GM12878 (cell line): ENCODE results near the gene GFI1. TPM values are rescaled to one million over a fixed set of nuclear protein-coding genes. Genes with fewer than 3 reads are reported as not detected.

Experiments
- ASH2L ChIP-seq: fragments of 300-600, 200-600 bp; sonication (generic); IDR thresholded peaks from 2 replicates; pipeline ENCODE4 v1.6.1; 2017; ENCODE audit warnings: low read depth, mild to moderate bottlenecking, borderline replicate concordance
- BCL11A ChIP-seq: IDR thresholded peaks from 2 replicates; pipeline ENCODE4 v1.6.1; 2011; ENCODE audit warnings: low read depth, low read length
- BHLHE40 ChIP-seq, 2 experiments: fragments of 450-650 bp in 1 of 2; IDR thresholded peaks; 2 replicates each; pipeline ENCODE4 v1.6.1; 2011 to 2017; ENCODE audit warnings: low read depth in 2 of 2, borderline replicate concordance in 1 of 2, improper control_type of control experiment in 1 of 2, low read length in 1 of 2, mild to moderate bottlenecking in 1 of 2
- BMI1 ChIP-seq: fragments of 450-650 bp; IDR thresholded peaks from 2 replicates; pipeline ENCODE4 v1.6.1; 2016; ENCODE audit warnings: mild to moderate bottlenecking, moderate library complexity, borderline replicate concordance
- CHD4 ChIP-seq: fragments of 200-600 bp; sonication (generic); IDR thresholded peaks from 2 replicates; pipeline ENCODE4 v1.6.1; 2016; ENCODE audit warnings: mild to moderate bottlenecking
- DPF2 ChIP-seq: fragments of 450-650 bp; IDR thresholded peaks from 2 replicates; pipeline ENCODE4 v1.6.1; 2017; ENCODE audit warnings: mild to moderate bottlenecking
- EED ChIP-seq: sonication (generic); IDR thresholded peaks from 2 replicates; pipeline ENCODE4 v1.6.1; 2016; ENCODE audit warnings: antibody characterized with exemption, low read depth
- EP300 ChIP-seq, 2 experiments: fragments of 150-350 bp in 1 of 2; IDR thresholded peaks; 2 replicates each; pipeline ENCODE4 v1.6.1; 2011 to 2012; ENCODE audit warnings: low read depth in 2 of 2, low read length in 2 of 2, borderline replicate concordance in 1 of 2, improper control_type of control experiment in 1 of 2, inconsistent platforms in 1 of 2; ENCODE audit not compliant: control insufficient read depth in 1 of 2
- ETV6 ChIP-seq, 2 experiments: fragments of 450-650 bp in 1 of 2; IDR thresholded peaks in 1 of 2; conservative IDR thresholded peaks in 1 of 2; 2 replicates each; pipeline ENCODE4 v1.6.1; 2014; ENCODE audit warnings: antibody characterized with exemption in 1 of 2, borderline replicate concordance in 1 of 2, low read depth in 1 of 2, mild to moderate bottlenecking in 1 of 2, moderate library complexity in 1 of 2
- IKZF1 ChIP-seq: fragments of 450-650 bp; conservative IDR thresholded peaks from 2 replicates; pipeline ENCODE4 v1.6.1; 2017; ENCODE audit warnings: antibody characterized with exemption, mild to moderate bottlenecking
- IRF3 ChIP-seq: fragments of 450-650 bp; IDR thresholded peaks from 2 replicates; pipeline ENCODE4 v1.6.1; 2014; ENCODE audit warnings: mild to moderate bottlenecking
- KLF5 ChIP-seq: fragments of 450-650 bp; IDR thresholded peaks from 2 replicates; pipeline ENCODE4 v1.6.1; 2014; ENCODE audit warnings: mild to moderate bottlenecking; ENCODE audit not compliant: partially characterized antibody
- MEF2A ChIP-seq: IDR thresholded peaks from 2 replicates; pipeline ENCODE4 v1.6.1; 2011; ENCODE audit warnings: low read depth, mild to moderate bottlenecking, low read length, moderate library complexity; ENCODE audit not compliant: insufficient read depth
- MEF2B ChIP-seq: fragments of 450-650 bp; IDR thresholded peaks from 2 replicates; pipeline ENCODE4 v1.6.1; 2018; ENCODE audit warnings: mild to moderate bottlenecking, moderate library complexity; ENCODE audit not compliant: partially characterized antibody, poor library complexity, severe bottlenecking
- NBN ChIP-seq: fragments of 450-650 bp; IDR thresholded peaks from 2 replicates; pipeline ENCODE4 v1.6.1; 2016
- NFYB ChIP-seq: IDR thresholded peaks from 2 replicates; pipeline ENCODE4 v1.6.1; 2011; ENCODE audit warnings: low read depth, mild to moderate bottlenecking, low read length, improper control_type of control experiment, moderate library complexity; ENCODE audit not compliant: insufficient read depth
- NR2C1 ChIP-seq: fragments of 450-650 bp; IDR thresholded peaks from 2 replicates; pipeline ENCODE4 v1.6.1; 2017; ENCODE audit warnings: antibody characterized with exemption, mild to moderate bottlenecking, moderate library complexity
- RAD21 ChIP-seq: IDR thresholded peaks from 2 replicates; pipeline ENCODE4 v1.6.1; 2011; ENCODE audit warnings: mild to moderate bottlenecking, low read depth, low read length, moderate library complexity; ENCODE audit not compliant: insufficient read depth
- SMC3 ChIP-seq: IDR thresholded peaks from 2 replicates; pipeline ENCODE4 v1.6.1; 2011; ENCODE audit warnings: low read length, improper control_type of control experiment, borderline replicate concordance
- SPI1 ChIP-seq: IDR thresholded peaks from 2 replicates; pipeline ENCODE4 v1.6.1; 2011; ENCODE audit warnings: low read depth, mild to moderate bottlenecking, low read length, moderate library complexity, borderline replicate concordance; ENCODE audit not compliant: insufficient read depth
- TAF1 ChIP-seq: IDR thresholded peaks from 2 replicates; pipeline ENCODE4 v1.6.1; 2011; ENCODE audit warnings: mild to moderate bottlenecking, low read depth, low read length, borderline replicate concordance
- WRNIP1 ChIP-seq: IDR thresholded peaks from 2 replicates; pipeline ENCODE4 v1.6.1; 2011; ENCODE audit warnings: low read depth, low read length, improper control_type of control experiment, borderline replicate concordance
- ZBED1 ChIP-seq: IDR thresholded peaks from 2 replicates; pipeline ENCODE4 v1.6.1; 2016; ENCODE audit warnings: borderline replicate concordance
- polyA plus RNA-seq, 11 experiments: library from polyadenylated mRNA; depleted of rRNA in 4 of 11; unstranded in 6 of 11; stranded (reverse) in 5 of 11; fragments of >200 nt; fragmentation: Nextera tagmentation in 4 of 11; fragmentation: Illumina TruSeq in 1 of 11; extraction: Ambion mirVana in 4 of 11; extraction: Trizol in 1 of 11; gene quantifications; 1 replicate in 1 of 11; 2 replicates in 10 of 11; pipeline versions ENCODE4 v1.2.1 to v1.2.3, GENCODE V29; 2011 to 2016; ENCODE audit warnings: inconsistent platforms in 2 of 11, missing spikeins in 2 of 11, low read depth in 1 of 11
- total RNA-seq, 4 experiments: library from RNA; depleted of rRNA in 3 of 4; stranded (reverse); fragments of >200 nt in 3 of 4; fragmentation: Illumina TruSeq in 1 of 4; extraction: Trizol in 1 of 4; gene quantifications; 2 replicates each; pipeline versions ENCODE4 v1.2.1 to v1.2.3, GENCODE V29; 2013 to 2021
- TF ChIP-seq, protein P1 (sequence below): fragments of 450-650 bp; formaldehyde crosslinking; IDR thresholded peaks from 2 replicates; pipeline ENCODE4 v1.5.0; 2022; ENCODE audit warnings: mild to moderate bottlenecking, missing genetic modification characterization
- TF ChIP-seq, protein P2 (sequence below): IDR thresholded peaks from 2 replicates; pipeline ENCODE4 v1.6.1; 2011; ENCODE audit warnings: mild to moderate bottlenecking, low read depth, low read length, moderate library complexity; ENCODE audit not compliant: insufficient replicate concordance

GFI1 gene
- total and polyA plus RNA-seq, 10 of the 15 experiments (the other 5 are each of a cell fraction or from before 2014, with no cell fraction given): 1.8 to 18.3 (median 7.4) TPM

DNA sequence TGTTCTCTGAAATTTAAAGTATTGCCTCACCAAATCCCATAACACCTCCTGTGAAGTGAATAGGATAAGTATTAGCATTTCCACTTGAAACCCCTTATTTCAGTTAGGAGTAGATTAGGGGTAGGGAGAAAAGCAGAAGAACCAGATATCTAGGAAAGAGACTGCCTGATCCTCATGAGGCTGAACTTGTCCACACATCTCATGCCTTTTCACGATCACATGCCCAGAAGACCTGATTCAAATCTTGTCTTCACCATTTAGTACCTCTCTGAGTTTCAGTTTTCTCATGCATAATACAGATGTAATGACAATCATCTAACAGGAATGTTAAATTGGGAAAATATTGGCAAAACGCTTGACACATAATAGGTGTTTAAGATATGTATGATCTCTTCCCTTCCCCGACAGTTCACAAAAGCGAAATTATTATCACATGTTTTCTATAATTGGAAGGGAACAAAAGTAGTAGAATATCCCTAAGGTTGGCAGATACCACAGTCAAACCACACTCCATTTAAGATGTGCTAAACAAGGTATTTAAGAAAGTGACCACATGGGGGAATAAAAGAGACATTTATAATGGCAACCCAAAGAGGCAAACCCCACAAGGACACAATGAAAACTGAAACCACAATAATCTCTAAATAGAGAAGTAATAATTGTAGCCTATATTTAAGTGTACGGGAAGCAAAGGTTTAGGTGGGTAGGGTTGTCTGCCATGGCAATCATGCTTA, 25.2 kb downstream of the GFI1 start (continued):
- TF ChIP-seq NR2C1 (no peak), IRF3 (no peak), ZBED1 (no peak), MEF2A (peak; percentile 60; the same call in 1 of the 2 replicates), SMC3 (peak; percentile 52; the same call in 1 of the 2 replicates), WRNIP1 (no peak), RAD21 (peak; percentile 67), ASH2L (no peak), BCL11A (0 out of 2 replicates have a peak, but pooled peaks have one; percentile 17), DPF2 (0 out of 2 replicates have a peak, but pooled peaks have one; percentile 32), ETV6 (conservative IDR thresholded peaks at IDR 0.05 in 1 of 2, IDR thresholded peaks at IDR 0.05 in 1 of 2; ENCODE audit: borderline replicate concordance in 1 of 2, low read depth in 1 of 2) (no peak), IKZF1 (peak; percentile 66), NFYB (no peak), TAF1 (no peak), KLF5 (no peak), CHD4 (no peak), EED (no peak), SPI1 (no peak), BHLHE40 (IDR thresholded peaks at IDR 0.05; ENCODE audit: borderline replicate concordance in 1 of 2, low read depth in 2 of 2, low read length in 1 of 2) (peak in 1 of 2 experiments; percentile 16; a peak in 1 of 4 replicates), EP300 (IDR thresholded peaks at IDR 0.05; ENCODE audit: borderline replicate concordance in 1 of 2, control insufficient read depth in 1 of 2, low read depth in 2 of 2, low read length in 2 of 2) (0 out of 4 replicates have a peak, but pooled peaks of 1 of the 2 experiments have one; percentile 42), MEF2B (peak; percentile 73), BMI1 (no peak; the same call in 1 of the 2 replicates), NBN (no peak)
- TF ChIP-seq, protein P1, sequence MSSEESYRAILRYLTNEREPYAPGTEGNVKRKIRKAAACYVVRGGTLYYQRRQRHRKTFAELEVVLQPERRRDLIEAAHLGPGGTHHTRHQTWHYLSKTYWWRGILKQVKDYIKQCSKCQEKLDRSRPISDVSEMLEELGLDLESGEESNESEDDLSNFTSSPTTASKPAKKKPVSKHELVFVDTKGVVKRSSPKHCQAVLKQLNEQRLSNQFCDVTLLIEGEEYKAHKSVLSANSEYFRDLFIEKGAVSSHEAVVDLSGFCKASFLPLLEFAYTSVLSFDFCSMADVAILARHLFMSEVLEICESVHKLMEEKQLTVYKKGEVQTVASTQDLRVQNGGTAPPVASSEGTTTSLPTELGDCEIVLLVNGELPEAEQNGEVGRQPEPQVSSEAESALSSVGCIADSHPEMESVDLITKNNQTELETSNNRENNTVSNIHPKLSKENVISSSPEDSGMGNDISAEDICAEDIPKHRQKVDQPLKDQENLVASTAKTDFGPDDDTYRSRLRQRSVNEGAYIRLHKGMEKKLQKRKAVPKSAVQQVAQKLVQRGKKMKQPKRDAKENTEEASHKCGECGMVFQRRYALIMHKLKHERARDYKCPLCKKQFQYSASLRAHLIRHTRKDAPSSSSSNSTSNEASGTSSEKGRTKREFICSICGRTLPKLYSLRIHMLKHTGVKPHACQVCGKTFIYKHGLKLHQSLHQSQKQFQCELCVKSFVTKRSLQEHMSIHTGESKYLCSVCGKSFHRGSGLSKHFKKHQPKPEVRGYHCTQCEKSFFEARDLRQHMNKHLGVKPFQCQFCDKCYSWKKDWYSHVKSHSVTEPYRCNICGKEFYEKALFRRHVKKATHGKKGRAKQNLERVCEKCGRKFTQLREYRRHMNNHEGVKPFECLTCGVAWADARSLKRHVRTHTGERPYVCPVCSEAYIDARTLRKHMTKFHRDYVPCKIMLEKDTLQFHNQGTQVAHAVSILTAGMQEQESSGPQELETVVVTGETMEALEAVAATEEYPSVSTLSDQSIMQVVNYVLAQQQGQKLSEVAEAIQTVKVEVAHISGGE (CRISPR knock-in tag): no peak
- TF ChIP-seq, protein P2, sequence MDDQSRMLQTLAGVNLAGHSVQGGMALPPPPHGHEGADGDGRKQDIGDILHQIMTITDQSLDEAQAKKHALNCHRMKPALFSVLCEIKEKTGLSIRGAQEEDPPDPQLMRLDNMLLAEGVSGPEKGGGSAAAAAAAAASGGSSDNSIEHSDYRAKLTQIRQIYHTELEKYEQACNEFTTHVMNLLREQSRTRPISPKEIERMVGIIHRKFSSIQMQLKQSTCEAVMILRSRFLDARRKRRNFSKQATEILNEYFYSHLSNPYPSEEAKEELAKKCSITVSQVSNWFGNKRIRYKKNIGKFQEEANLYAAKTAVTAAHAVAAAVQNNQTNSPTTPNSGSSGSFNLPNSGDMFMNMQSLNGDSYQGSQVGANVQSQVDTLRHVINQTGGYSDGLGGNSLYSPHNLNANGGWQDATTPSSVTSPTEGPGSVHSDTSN: no peak
